ENCODE measurements around the gene TAOK2.

Gene TAOK2

GRCh38 chr16:30000735-30001631 lies 27.3 kb downstream of the TAOK2 start:
- H3K4me1 ChIP-seq (ENCODE audit: insufficient read depth, low read length): peaks cover 8% of the 10 kb centered on the region
- no peaks in the 10 kb centered on the region for H3K27me3 ChIP-seq (ENCODE audit: control insufficient read depth in 1 of 2, insufficient read depth in 2 of 2, low read length in 2 of 2)
- no peaks in the 10 kb centered on the region for H3K9me3 ChIP-seq (ENCODE audit: low read length)
- H3K27ac ChIP-seq (ENCODE audit: low read depth, low read length): no peak overlapping the region
- no peak overlapping the region for H3K4me3 ChIP-seq (ENCODE audit: low read depth in 1 of 2, low read length in 2 of 2)
- peaks cover 12% of the 10 kb centered on the region for H3K36me3 ChIP-seq (ENCODE audit: insufficient read depth, low read length)
- no peak overlapping the region for H3K9ac ChIP-seq (ENCODE audit: low read length)

- H3K27ac ChIP-seq (ENCODE audit: low read depth, low read length): no peak overlapping the region
- H3K36me3 ChIP-seq (ENCODE audit: insufficient read depth, low read length): peaks cover 12% of the 10 kb centered on the region
- H3K4me3 ChIP-seq (ENCODE audit: low read depth in 1 of 2, low read length in 2 of 2): no peak overlapping the region
- H3K9ac ChIP-seq (ENCODE audit: low read length): no peak overlapping the region
- H3K27me3 ChIP-seq (ENCODE audit: control insufficient read depth in 1 of 2, insufficient read depth in 2 of 2, low read length in 2 of 2): no peaks in the 10 kb centered on the region
- H3K9me3 ChIP-seq (ENCODE audit: low read length): no peaks in the 10 kb centered on the region
- H3K4me1 ChIP-seq (ENCODE audit: insufficient read depth, low read length): no peaks in the 10 kb centered on the region
Observed at GRCh38 chr16:30002614-30003346, 29.1 kb downstream of the TAOK2 start.

GRCh38 chr16:30003670-30004423 lies 30.2 kb downstream of the TAOK2 start:
- Histone ChIP-seq H3K36me3 (ENCODE audit: insufficient read depth, low read length) (peaks cover 12% of the 10 kb centered on the region), H3K4me3 (ENCODE audit: low read depth in 1 of 2, low read length in 2 of 2) (no peak overlapping the region), H3K9me3 (ENCODE audit: low read length) (no peaks in the 10 kb centered on the region), H3K27ac (ENCODE audit: low read depth, low read length) (no peak overlapping the region), H3K4me1 (ENCODE audit: insufficient read depth, low read length) (no peaks in the 10 kb centered on the region), H3K9ac (ENCODE audit: low read length) (no peak overlapping the region), H3K27me3 (ENCODE audit: control insufficient read depth in 1 of 2, insufficient read depth in 2 of 2, low read length in 2 of 2) (peaks cover 0 to 1% of the 10 kb centered on the region in 2 donors)

- no peak overlapping the region for H3K9ac ChIP-seq (ENCODE audit: low read length)
- H3K9me3 ChIP-seq (ENCODE audit: low read length): no peaks in the 10 kb centered on the region
- H3K4me3 ChIP-seq (ENCODE audit: low read depth in 1 of 2, low read length in 2 of 2): no peak overlapping the region
- no peaks in the 10 kb centered on the region for H3K4me1 ChIP-seq (ENCODE audit: insufficient read depth, low read length)
- peaks cover 8% of the 10 kb centered on the region for H3K36me3 ChIP-seq (ENCODE audit: insufficient read depth, low read length)
- no peak overlapping the region for H3K27ac ChIP-seq (ENCODE audit: low read depth, low read length)
- H3K27me3 ChIP-seq (ENCODE audit: control insufficient read depth in 1 of 2, insufficient read depth in 2 of 2, low read length in 2 of 2): peaks cover 0 to 7% of the 10 kb centered on the region in 2 donors
Observed at GRCh38 chr16:30004424-30004776, 30.7 kb downstream of the TAOK2 start.

GRCh38 chr16:30004811-30005242 lies 31.2 kb downstream of the TAOK2 start:
- no peaks in the 10 kb centered on the region for H3K4me1 ChIP-seq (ENCODE audit: insufficient read depth, low read length)
- H3K27me3 ChIP-seq (ENCODE audit: control insufficient read depth in 1 of 2, insufficient read depth in 2 of 2, low read length in 2 of 2): peaks cover under 1 to 11% of the 10 kb centered on the region in 2 donors
- H3K9ac ChIP-seq (ENCODE audit: low read length): no peak overlapping the region
- no peaks in the 10 kb centered on the region for H3K9me3 ChIP-seq (ENCODE audit: low read length)
- H3K36me3 ChIP-seq (ENCODE audit: insufficient read depth, low read length): peaks cover 6% of the 10 kb centered on the region
- no peak overlapping the region for H3K4me3 ChIP-seq (ENCODE audit: low read depth in 1 of 2, low read length in 2 of 2)
- H3K27ac ChIP-seq (ENCODE audit: low read depth, low read length): no peak overlapping the region

- Histone ChIP-seq H3K9me3 (ENCODE audit: low read length) (no peaks in the 10 kb centered on the region), H3K27me3 (ENCODE audit: control insufficient read depth in 1 of 2, insufficient read depth in 2 of 2, low read length in 2 of 2) (peaks cover 7 to 18% of the 10 kb centered on the region in 2 donors), H3K9ac (ENCODE audit: low read length) (no peak overlapping the region), H3K4me3 (ENCODE audit: low read depth in 1 of 2, low read length in 2 of 2) (no peak overlapping the region), H3K27ac (ENCODE audit: low read depth, low read length) (no peak overlapping the region), H3K36me3 (ENCODE audit: insufficient read depth, low read length) (peaks cover 4% of the 10 kb centered on the region), H3K4me1 (ENCODE audit: insufficient read depth, low read length) (peaks cover 3% of the 10 kb centered on the region)
Observed at GRCh38 chr16:30005341-30006094, 31.9 kb downstream of the TAOK2 start.

- no peak overlapping the region for H3K9ac ChIP-seq (ENCODE audit: low read length)
- H3K27ac ChIP-seq (ENCODE audit: low read depth, low read length): no peak overlapping the region
- peaks cover 5% of the 10 kb centered on the region for H3K4me1 ChIP-seq (ENCODE audit: insufficient read depth, low read length)
- peaks cover 9 to 23% of the 10 kb centered on the region in 2 donors for H3K27me3 ChIP-seq (ENCODE audit: control insufficient read depth in 1 of 2, insufficient read depth in 2 of 2, low read length in 2 of 2)
- no peaks in the 10 kb centered on the region for H3K9me3 ChIP-seq (ENCODE audit: low read length)
- no peak overlapping the region for H3K4me3 ChIP-seq (ENCODE audit: low read depth in 1 of 2, low read length in 2 of 2)
- H3K36me3 ChIP-seq (ENCODE audit: insufficient read depth, low read length): no peaks in the 10 kb centered on the region
Observed at GRCh38 chr16:30006095-30006473, 32.4 kb downstream of the TAOK2 start.

GRCh38 chr16:30006659-30007377 lies 33.1 kb downstream of the TAOK2 start:
- Histone ChIP-seq H3K4me3 (ENCODE audit: low read depth in 1 of 2, low read length in 2 of 2) (no peak overlapping the region), H3K9ac (ENCODE audit: low read length) (no peak overlapping the region), H3K27me3 (ENCODE audit: control insufficient read depth in 1 of 2, insufficient read depth in 2 of 2, low read length in 2 of 2) (peaks cover 12 to 31% of the 10 kb centered on the region in 2 donors), H3K36me3 (ENCODE audit: insufficient read depth, low read length) (no peaks in the 10 kb centered on the region), H3K9me3 (ENCODE audit: low read length) (no peaks in the 10 kb centered on the region), H3K27ac (ENCODE audit: low read depth, low read length) (no peak overlapping the region), H3K4me1 (ENCODE audit: insufficient read depth, low read length) (peaks cover 5% of the 10 kb centered on the region)

- no peaks in the 10 kb centered on the region for H3K9me3 ChIP-seq (ENCODE audit: low read length)
- no peak overlapping the region for H3K4me3 ChIP-seq (ENCODE audit: low read depth in 1 of 2, low read length in 2 of 2)
- no peaks in the 10 kb centered on the region for H3K36me3 ChIP-seq (ENCODE audit: insufficient read depth, low read length)
- H3K9ac ChIP-seq (ENCODE audit: low read length): no peak overlapping the region
- peaks cover 5% of the 10 kb centered on the region for H3K4me1 ChIP-seq (ENCODE audit: insufficient read depth, low read length)
- H3K27ac ChIP-seq (ENCODE audit: low read depth, low read length): no peak overlapping the region
- peaks cover 18 to 37% of the 10 kb centered on the region in 2 donors for H3K27me3 ChIP-seq (ENCODE audit: control insufficient read depth in 1 of 2, insufficient read depth in 2 of 2, low read length in 2 of 2)
Observed at GRCh38 chr16:30007378-30007895, 33.8 kb downstream of the TAOK2 start.

- no peaks in the 10 kb centered on the region for H3K9me3 ChIP-seq (ENCODE audit: low read length)
- peaks cover 5% of the 10 kb centered on the region for H3K4me1 ChIP-seq (ENCODE audit: insufficient read depth, low read length)
- no peaks in the 10 kb centered on the region for H3K36me3 ChIP-seq (ENCODE audit: insufficient read depth, low read length)
- peaks cover 18 to 38% of the 10 kb centered on the region in 2 donors for H3K27me3 ChIP-seq (ENCODE audit: control insufficient read depth in 1 of 2, insufficient read depth in 2 of 2, low read length in 2 of 2)
- no peak overlapping the region for H3K4me3 ChIP-seq (ENCODE audit: low read depth in 1 of 2, low read length in 2 of 2)
- no peak overlapping the region for H3K9ac ChIP-seq (ENCODE audit: low read length)
- no peak overlapping the region for H3K27ac ChIP-seq (ENCODE audit: low read depth, low read length)
Observed at GRCh38 chr16:30009085-30009862, 35.6 kb downstream of the TAOK2 start.
